GM18499 (cell line): Measurements from ENCODE around the gene TBC1D7.

Experiments used
- ATAC-seq: cut with Tn5 transposase; IDR thresholded peaks from one replicate; pipeline ENCODE4 v1.9.1; 2021; ENCODE audit warnings: moderate number of reproducible peaks; ENCODE audit not compliant: insufficient read depth, unreplicated experiment

TBC1D7 gene

GRCh38 chr6:13297391-13297790 lies 30.9 kb downstream of the TBC1D7 start:
- no peak for ATAC-seq

- no peak for ATAC-seq
Observed at GRCh38 chr6:13296536-13296997, 31.8 kb downstream of the TBC1D7 start.

- ATAC-seq, result no peak
Observed at GRCh38 chr6:13295576-13295975, 32.8 kb downstream of the TBC1D7 start.

GRCh38 chr6:13294499-13295069 lies 33.8 kb downstream of the TBC1D7 start:
- ATAC-seq, result no peak

- no peak for ATAC-seq
Observed at GRCh38 chr6:13292774-13293173, 35.6 kb downstream of the TBC1D7 start.

GRCh38 chr6:13290335-13290734 lies 38.0 kb downstream of the TBC1D7 start:
- ATAC-seq, result no peak

GRCh38 chr6:13289789-13290318 lies 38.5 kb downstream of the TBC1D7 start:
- ATAC-seq, result no peak

- ATAC-seq, result no peak
Observed at GRCh38 chr6:13288969-13289391, 39.4 kb downstream of the TBC1D7 start.

- ATAC-seq, result no peak
Observed at GRCh38 chr6:13288481-13288880, 39.9 kb downstream of the TBC1D7 start.

GRCh38 chr6:13287104-13287503 lies 41.2 kb downstream of the TBC1D7 start:
- no peak for ATAC-seq

GRCh38 chr6:13286181-13286580 lies 42.2 kb downstream of the TBC1D7 start:
- no peak for ATAC-seq

GRCh38 chr6:13285705-13286104 lies 42.6 kb downstream of the TBC1D7 start:
- no peak for ATAC-seq

GRCh38 chr6:13284646-13285045 lies 43.7 kb downstream of the TBC1D7 start:
- no peak for ATAC-seq

- ATAC-seq, result no peak
Observed at GRCh38 chr6:13283331-13283730, 45.0 kb downstream of the TBC1D7 start.

GRCh38 chr6:13282393-13283069 lies 45.8 kb downstream of the TBC1D7 start:
- ATAC-seq, result no peak

- no peak for ATAC-seq
Observed at GRCh38 chr6:13281686-13282085, 46.7 kb downstream of the TBC1D7 start.

GRCh38 chr6:13280254-13280653 lies 48.1 kb downstream of the TBC1D7 start:
- ATAC-seq, result no peak

- no peak for ATAC-seq
Observed at GRCh38 chr6:13278991-13279390, 49.3 kb downstream of the TBC1D7 start.

- ATAC-seq, result no peak
Observed at GRCh38 chr6:13278164-13278563, 50.2 kb downstream of the TBC1D7 start.

- no peak for ATAC-seq
Observed at GRCh38 chr6:13277231-13277630, 51.1 kb downstream of the TBC1D7 start.

GRCh38 chr6:13275435-13275989 lies 52.8 kb downstream of the TBC1D7 start:
- no peak for ATAC-seq
